ENCODE measurements around the gene NHS.

DNA sequence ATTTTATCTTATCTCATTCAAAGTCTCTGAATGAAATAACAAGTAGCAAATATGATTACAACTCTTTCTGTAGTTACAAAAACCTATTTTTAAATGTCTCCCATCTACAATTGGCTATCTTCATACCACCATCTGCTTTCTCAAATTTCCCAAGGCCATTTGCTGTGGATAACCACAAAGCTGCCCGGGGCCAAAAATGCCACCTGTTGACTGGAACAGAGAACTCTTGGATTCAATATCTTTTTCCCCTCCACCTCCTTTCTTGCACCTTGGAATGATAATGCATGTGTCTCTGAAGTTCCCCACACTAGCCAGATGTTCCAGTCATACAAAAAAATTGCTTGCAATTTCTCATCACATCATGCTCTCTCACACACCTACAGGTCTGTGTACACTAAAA, 269.0 kb downstream of the NHS start:
- TF ChIP-seq, protein P1, sequence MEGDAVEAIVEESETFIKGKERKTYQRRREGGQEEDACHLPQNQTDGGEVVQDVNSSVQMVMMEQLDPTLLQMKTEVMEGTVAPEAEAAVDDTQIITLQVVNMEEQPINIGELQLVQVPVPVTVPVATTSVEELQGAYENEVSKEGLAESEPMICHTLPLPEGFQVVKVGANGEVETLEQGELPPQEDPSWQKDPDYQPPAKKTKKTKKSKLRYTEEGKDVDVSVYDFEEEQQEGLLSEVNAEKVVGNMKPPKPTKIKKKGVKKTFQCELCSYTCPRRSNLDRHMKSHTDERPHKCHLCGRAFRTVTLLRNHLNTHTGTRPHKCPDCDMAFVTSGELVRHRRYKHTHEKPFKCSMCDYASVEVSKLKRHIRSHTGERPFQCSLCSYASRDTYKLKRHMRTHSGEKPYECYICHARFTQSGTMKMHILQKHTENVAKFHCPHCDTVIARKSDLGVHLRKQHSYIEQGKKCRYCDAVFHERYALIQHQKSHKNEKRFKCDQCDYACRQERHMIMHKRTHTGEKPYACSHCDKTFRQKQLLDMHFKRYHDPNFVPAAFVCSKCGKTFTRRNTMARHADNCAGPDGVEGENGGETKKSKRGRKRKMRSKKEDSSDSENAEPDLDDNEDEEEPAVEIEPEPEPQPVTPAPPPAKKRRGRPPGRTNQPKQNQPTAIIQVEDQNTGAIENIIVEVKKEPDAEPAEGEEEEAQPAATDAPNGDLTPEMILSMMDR (IDR thresholded peaks at IDR 0.05): no peak
- TF ChIP-seq POLR2A (IDR thresholded peaks at IDR 0.05) (no peak), POLR2AphosphoS5 (IDR thresholded peaks at IDR 0.05; ENCODE audit: insufficient read depth in 1 of 2, low read depth in 1 of 2) (no peak)

Measured in vagina (tissue), 2 donors.